Muscle of back (tissue), 11 donors: ENCODE measurements around the gene CNGA3. TPM values are rescaled to one million over a fixed set of nuclear protein-coding genes. Genes with fewer than 3 reads are reported as not detected.

ENCODE experiments used
- DNase-seq, 3 donors: peaks; one replicate each; pipeline versions ENCODE4 v3.0.0 to v3.0.0-alpha.2; 2013
- polyA plus RNA-seq, 10 donors: library from polyadenylated mRNA; unstranded; fragments of 120-200 nt; gene quantifications; one replicate each; pipeline ENCODE4 v1.2.1, GENCODE V29; 2013; ENCODE audit not compliant: insufficient read length in 10 of 10

Gene CNGA3
- polyA plus RNA-seq, 10 donors: 0.20 to 0.97 (median 0.63) TPM

- peak in 2 of 3 donors; percentile 15 to 21 for DNase-seq
Observed at GRCh38 chr2:98376996-98377395, 30.7 kb downstream of the CNGA3 start.

GRCh38 chr2:98377544-98377943 is 31.3 kb downstream of the CNGA3 start:
- DNase-seq: peak in 1 of 3 donors; percentile 9

- DNase-seq: no peak
Observed at GRCh38 chr2:98378196-98378595, 31.9 kb downstream of the CNGA3 start.

- peak; percentile 22 to 47 (median 24) for DNase-seq
Observed at GRCh38 chr2:98378901-98379300, 32.6 kb downstream of the CNGA3 start.

- no peak for DNase-seq
Observed at GRCh38 chr2:98379311-98380202, 33.3 kb downstream of the CNGA3 start.

GRCh38 chr2:98380203-98380535 is 33.9 kb downstream of the CNGA3 start:
- no peak for DNase-seq

- DNase-seq: no peak
Observed at GRCh38 chr2:98381494-98381893, 35.2 kb downstream of the CNGA3 start.

- DNase-seq: no peak
Observed at GRCh38 chr2:98382086-98382485, 35.8 kb downstream of the CNGA3 start.

- no peak for DNase-seq
Observed at GRCh38 chr2:98382739-98383138, 36.5 kb downstream of the CNGA3 start.

GRCh38 chr2:98383166-98383565 is 36.9 kb downstream of the CNGA3 start:
- no peak for DNase-seq

- DNase-seq: peak; percentile 52 to 80 (median 70)
Observed at GRCh38 chr2:98385050-98385699, 38.9 kb downstream of the CNGA3 start.

GRCh38 chr2:98387478-98387877 is 41.2 kb downstream of the CNGA3 start:
- no peak for DNase-seq

- no peak for DNase-seq
Observed at GRCh38 chr2:98388081-98388480, 41.8 kb downstream of the CNGA3 start.

- no peak for DNase-seq
Observed at GRCh38 chr2:98388601-98389250, 42.5 kb downstream of the CNGA3 start.

- no peak for DNase-seq
Observed at GRCh38 chr2:98389251-98389605, 43.0 kb downstream of the CNGA3 start.

- DNase-seq: no peak
Observed at GRCh38 chr2:98390571-98391476, 44.6 kb downstream of the CNGA3 start.

GRCh38 chr2:98391581-98392270 is 45.5 kb downstream of the CNGA3 start:
- DNase-seq: no peak

- no peak for DNase-seq
Observed at GRCh38 chr2:98393354-98393753, 47.1 kb downstream of the CNGA3 start.

GRCh38 chr2:98394595-98395153 is 48.4 kb downstream of the CNGA3 start:
- no peak for DNase-seq

GRCh38 chr2:98395977-98396376 is 49.7 kb downstream of the CNGA3 start:
- DNase-seq: no peak
